ENCODE measurements around the gene SHC4.

The SHC4 gene

DNA sequence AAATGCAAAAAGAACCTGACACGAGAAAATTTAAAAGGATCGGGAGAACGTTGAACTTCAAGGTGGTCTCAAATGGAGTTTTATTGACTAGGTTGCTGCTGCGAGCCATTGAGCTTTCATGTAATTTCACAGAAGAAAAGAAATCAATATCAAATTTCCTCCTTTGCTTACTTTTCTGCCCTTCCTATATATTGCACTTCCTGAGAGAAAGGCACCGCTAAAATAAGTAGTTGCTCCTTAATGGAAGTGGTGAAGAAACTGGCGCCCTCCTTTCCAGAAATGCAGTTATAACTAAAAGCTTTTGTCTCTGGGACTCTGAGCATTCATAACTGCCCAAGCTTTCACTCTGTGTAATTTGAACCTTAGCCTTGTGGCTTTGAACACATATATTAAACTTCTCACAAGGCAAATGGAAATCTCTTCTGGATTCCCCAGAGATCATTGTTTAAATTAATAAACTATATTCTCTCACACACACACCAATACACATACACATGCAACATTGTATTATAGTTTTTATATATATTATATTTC is 72.4 kb downstream of the SHC4 start:
- TF ChIP-seq, protein P1, sequence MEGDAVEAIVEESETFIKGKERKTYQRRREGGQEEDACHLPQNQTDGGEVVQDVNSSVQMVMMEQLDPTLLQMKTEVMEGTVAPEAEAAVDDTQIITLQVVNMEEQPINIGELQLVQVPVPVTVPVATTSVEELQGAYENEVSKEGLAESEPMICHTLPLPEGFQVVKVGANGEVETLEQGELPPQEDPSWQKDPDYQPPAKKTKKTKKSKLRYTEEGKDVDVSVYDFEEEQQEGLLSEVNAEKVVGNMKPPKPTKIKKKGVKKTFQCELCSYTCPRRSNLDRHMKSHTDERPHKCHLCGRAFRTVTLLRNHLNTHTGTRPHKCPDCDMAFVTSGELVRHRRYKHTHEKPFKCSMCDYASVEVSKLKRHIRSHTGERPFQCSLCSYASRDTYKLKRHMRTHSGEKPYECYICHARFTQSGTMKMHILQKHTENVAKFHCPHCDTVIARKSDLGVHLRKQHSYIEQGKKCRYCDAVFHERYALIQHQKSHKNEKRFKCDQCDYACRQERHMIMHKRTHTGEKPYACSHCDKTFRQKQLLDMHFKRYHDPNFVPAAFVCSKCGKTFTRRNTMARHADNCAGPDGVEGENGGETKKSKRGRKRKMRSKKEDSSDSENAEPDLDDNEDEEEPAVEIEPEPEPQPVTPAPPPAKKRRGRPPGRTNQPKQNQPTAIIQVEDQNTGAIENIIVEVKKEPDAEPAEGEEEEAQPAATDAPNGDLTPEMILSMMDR (IDR thresholded peaks at IDR 0.05; ENCODE audit: low read depth, low read length, missing control alignments), result no peak

DNA sequence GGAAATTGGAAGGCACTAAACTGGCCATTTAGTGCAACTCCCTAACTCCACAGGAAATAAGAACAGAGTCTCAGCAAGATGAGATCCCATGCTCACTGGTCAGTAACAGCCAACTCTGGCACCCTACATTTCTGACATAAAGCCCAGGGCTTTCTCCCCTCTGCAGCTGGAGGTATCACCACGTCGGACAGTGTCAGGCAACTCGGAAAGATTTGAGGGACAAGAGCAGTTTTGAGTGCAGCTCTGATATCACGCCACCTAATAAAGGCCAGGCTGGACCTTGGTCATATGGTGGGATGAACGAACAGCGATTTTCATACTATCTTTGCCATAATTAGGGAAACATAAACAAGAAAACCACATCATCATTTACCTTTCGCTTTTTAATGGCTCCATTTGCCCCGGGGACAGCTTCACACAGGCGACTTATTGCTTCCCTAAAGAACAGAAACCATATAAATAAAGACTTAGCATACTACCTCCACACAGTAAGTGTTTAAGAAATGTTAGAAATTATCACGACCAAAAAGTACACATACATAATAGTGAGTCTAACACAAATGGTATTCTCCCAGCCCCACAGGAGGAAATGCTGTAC is 73.2 kb downstream of the SHC4 start:
- DNase-seq (ENCODE audit: extremely low read depth, low read depth), result no peak
- TF ChIP-seq, protein P1 (IDR thresholded peaks at IDR 0.05; ENCODE audit: low read depth, low read length, missing control alignments), result no peak
- no peak overlapping the region for H3K4me3 ChIP-seq (replicated peaks; ENCODE audit: low read depth, low read length)

More for the DNA sequence above, 72.4 kb downstream of the SHC4 start:
- no peak for DNase-seq (ENCODE audit: extremely low read depth, low read depth)
- H3K4me3 ChIP-seq (replicated peaks; ENCODE audit: low read depth, low read length), result no peak overlapping the region

DNA sequence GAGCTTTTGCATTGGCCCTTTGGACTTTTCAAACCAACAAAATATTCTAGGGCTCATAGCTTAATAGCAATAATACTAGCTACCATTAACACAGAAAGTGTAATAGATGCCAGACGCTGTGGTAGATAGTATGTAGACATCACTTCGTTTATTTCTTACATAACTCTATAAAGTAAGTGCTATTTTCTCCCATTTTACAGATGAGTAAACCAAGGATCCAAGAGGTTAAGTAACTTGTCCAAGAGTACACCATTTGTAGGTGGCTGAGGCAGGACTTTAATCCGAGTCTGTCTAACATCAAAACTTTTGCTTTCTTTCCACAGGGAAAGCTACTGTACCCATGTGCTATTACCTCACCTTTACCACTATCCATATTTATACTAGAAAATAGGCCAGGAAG is 73.8 kb downstream of the SHC4 start:
- TF ChIP-seq, protein P1 (IDR thresholded peaks at IDR 0.05; ENCODE audit: low read depth, low read length, missing control alignments), result no peak
- no peak for DNase-seq (ENCODE audit: extremely low read depth, low read depth)
- no peak overlapping the region for H3K4me3 ChIP-seq (replicated peaks; ENCODE audit: low read depth, low read length)

DNA sequence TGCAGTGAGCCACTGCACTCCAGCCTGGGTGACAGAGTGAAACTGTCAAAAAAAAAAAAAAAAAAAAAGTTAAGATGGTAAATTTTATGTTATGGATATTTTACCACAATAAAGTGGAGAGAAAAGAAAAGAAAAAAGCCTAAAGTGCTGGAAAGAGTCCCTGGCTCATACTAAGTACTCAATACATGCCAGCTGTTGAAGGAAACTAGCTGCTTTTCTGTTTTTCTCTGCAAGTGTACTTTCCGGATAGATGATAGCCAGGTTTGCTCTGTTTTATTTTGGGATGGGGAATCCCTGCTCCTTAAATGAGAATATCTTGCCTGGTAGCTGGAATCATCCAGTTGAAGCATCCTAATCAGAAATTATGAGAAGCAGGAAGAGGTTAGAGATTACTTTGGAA is 74.9 kb downstream of the SHC4 start:
- DNase-seq (ENCODE audit: extremely low read depth, low read depth), result no peak
- TF ChIP-seq, protein P1 (IDR thresholded peaks at IDR 0.05; ENCODE audit: low read depth, low read length, missing control alignments), result no peak
- no peak overlapping the region for H3K4me3 ChIP-seq (replicated peaks; ENCODE audit: low read depth, low read length)

GRCh38 chr15:48888191-48888590 is 75.5 kb downstream of the SHC4 start:
- no peak overlapping the region for H3K4me3 ChIP-seq (replicated peaks; ENCODE audit: low read depth, low read length)
- no peak for DNase-seq (ENCODE audit: extremely low read depth, low read depth)
- TF ChIP-seq, protein P1 (IDR thresholded peaks at IDR 0.05; ENCODE audit: low read depth, low read length, missing control alignments), result no peak

DNA sequence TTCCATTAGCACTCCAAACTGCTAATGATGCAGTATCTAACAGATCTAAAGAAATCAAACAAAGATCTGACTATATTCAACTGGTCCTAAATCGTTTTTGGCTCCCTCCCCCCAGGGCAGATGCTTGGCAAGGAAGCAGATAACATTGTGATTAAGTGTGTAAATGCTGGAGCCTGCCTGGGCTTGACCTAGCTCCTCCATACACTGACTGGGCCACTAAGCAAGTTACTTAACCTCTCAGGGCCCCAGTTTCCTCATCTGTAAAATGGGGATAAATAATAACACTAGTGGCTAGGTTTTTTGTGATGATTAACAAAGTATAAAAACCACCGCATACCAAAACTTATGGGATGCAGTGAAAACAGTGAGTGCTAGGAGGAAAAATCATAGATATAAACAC is 76.6 kb downstream of the SHC4 start:
- DNase-seq (ENCODE audit: extremely low read depth, low read depth), result no peak
- H3K4me3 ChIP-seq (replicated peaks; ENCODE audit: low read depth, low read length), result no peak overlapping the region
- TF ChIP-seq, protein P1 (IDR thresholded peaks at IDR 0.05; ENCODE audit: low read depth, low read length, missing control alignments), result no peak

DNA sequence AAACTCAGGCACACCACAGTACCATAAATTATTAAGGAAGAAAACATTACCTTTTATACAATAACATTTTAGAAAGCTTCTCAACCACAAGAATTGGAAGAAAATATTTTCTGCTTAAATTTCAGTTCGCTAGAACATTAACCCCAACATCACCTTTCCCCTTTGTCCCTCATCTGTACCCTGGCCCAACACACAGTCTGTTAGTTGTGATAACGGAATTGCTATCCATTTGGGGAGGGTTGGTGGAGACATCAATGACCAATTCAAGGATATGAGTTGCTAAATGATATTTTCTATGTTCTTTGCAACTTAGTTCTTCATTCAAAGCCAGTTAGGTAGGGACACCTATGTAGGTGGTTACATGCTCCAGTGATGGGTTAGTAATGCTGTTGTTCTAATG is 80.0 kb downstream of the SHC4 start:
- TF ChIP-seq, protein P1 (IDR thresholded peaks at IDR 0.05; ENCODE audit: low read depth, low read length, missing control alignments), result no peak
- H3K4me3 ChIP-seq (replicated peaks; ENCODE audit: low read depth, low read length), result no peak overlapping the region

More for the DNA sequence above, 80.0 kb downstream of the SHC4 start:
- no peak for DNase-seq (ENCODE audit: extremely low read depth, low read depth)

Measured in HFF-Myc (cell line).